Measurements from ENCODE around the gene GRIA1. TPM values are rescaled to one million over a fixed set of nuclear protein-coding genes. Genes with fewer than 3 reads are reported as not detected.
A peak's percentile ranks its signal among the peaks of the same experiment; 100 is the strongest.

The GRIA1 gene
- total RNA-seq, 1 donor, result 1.1 TPM

DNA sequence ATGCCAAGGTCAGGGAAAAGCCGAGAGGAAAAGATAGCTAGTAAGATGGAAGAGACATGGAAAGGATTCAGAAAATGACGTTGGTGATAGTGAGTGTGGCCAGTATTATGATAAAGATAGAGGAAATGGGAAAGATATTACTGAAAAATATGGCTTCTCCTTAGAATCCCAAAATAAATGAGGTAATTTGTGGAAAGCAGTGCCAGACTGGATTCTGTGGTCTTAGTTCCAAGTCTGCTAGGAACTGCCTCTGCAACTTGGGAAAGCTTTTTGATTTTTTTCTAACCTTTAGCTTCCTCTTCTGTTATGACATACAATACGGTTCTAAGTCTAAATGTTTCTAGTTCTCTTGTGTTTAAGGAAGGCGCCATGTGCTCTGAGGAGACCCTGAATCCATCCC is 54.2 kb downstream of the GRIA1 start:
- Histone ChIP-seq H3K36me3 (ENCODE audit: insufficient read depth, low read length) (no peaks in the 10 kb centered on the region), H3K27ac (ENCODE audit: low read depth, low read length) (no peak overlapping the region), H3K79me2 (ENCODE audit: insufficient read depth, low read length) (no peaks in the 10 kb centered on the region), H3K27me3 (ENCODE audit: insufficient read depth, low read length) (no peaks in the 10 kb centered on the region), H3K4me3 (ENCODE audit: insufficient read depth, low read length) (no peak overlapping the region), H3K9me3 (ENCODE audit: low read depth, low read length) (no peaks in the 10 kb centered on the region), H3K4me1 (ENCODE audit: insufficient read depth, low read length) (no peaks in the 10 kb centered on the region), H3K4me2 (ENCODE audit: insufficient read depth, low read length) (no peak overlapping the region), H4K20me1 (ENCODE audit: insufficient read depth, low read length) (no peaks in the 10 kb centered on the region), H2AFZ (ENCODE audit: low read length) (no peak overlapping the region)
- TF ChIP-seq, protein P1, sequence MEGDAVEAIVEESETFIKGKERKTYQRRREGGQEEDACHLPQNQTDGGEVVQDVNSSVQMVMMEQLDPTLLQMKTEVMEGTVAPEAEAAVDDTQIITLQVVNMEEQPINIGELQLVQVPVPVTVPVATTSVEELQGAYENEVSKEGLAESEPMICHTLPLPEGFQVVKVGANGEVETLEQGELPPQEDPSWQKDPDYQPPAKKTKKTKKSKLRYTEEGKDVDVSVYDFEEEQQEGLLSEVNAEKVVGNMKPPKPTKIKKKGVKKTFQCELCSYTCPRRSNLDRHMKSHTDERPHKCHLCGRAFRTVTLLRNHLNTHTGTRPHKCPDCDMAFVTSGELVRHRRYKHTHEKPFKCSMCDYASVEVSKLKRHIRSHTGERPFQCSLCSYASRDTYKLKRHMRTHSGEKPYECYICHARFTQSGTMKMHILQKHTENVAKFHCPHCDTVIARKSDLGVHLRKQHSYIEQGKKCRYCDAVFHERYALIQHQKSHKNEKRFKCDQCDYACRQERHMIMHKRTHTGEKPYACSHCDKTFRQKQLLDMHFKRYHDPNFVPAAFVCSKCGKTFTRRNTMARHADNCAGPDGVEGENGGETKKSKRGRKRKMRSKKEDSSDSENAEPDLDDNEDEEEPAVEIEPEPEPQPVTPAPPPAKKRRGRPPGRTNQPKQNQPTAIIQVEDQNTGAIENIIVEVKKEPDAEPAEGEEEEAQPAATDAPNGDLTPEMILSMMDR (IDR thresholded peaks at IDR 0.05; ENCODE audit: extremely low read depth, low read depth, low read length), result no peak
- no peak for DNase-seq (ENCODE audit: insufficient read length, low spot score, missing footprints)

DNA sequence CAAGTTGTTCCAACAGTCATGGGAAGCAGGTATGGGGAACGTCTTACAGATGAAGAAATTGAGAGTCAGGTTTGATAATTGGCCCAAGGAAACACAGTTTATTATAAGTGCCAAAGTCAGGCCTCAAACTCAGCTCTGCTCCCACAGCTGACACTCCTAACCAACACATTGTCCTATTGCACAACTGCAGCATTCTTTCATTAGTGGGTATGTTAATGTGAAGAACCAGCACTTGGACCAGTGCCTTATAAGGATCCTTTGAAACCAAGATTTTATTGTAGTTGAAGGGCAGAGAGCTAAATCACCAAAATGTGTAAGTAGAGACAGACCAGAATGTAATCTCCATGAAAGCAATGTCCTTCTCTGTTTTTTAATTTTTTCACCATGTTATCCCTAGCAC is 56.1 kb downstream of the GRIA1 start:
- Histone ChIP-seq H3K4me3 (ENCODE audit: insufficient read depth, low read length) (no peak overlapping the region), H3K79me2 (ENCODE audit: insufficient read depth, low read length) (no peaks in the 10 kb centered on the region), H3K4me2 (ENCODE audit: insufficient read depth, low read length) (no peak overlapping the region), H2AFZ (ENCODE audit: low read length) (no peak overlapping the region), H3K4me1 (ENCODE audit: insufficient read depth, low read length) (peaks cover 12% of the 10 kb centered on the region), H3K9me3 (ENCODE audit: low read depth, low read length) (no peaks in the 10 kb centered on the region), H4K20me1 (ENCODE audit: insufficient read depth, low read length) (no peaks in the 10 kb centered on the region), H3K36me3 (ENCODE audit: insufficient read depth, low read length) (no peaks in the 10 kb centered on the region), H3K27ac (ENCODE audit: low read depth, low read length) (no peak overlapping the region), H3K27me3 (ENCODE audit: insufficient read depth, low read length) (no peaks in the 10 kb centered on the region)
- DNase-seq (ENCODE audit: insufficient read length, low spot score, missing footprints), result no peak
- TF ChIP-seq, protein P1 (IDR thresholded peaks at IDR 0.05; ENCODE audit: extremely low read depth, low read depth, low read length), result no peak

DNA sequence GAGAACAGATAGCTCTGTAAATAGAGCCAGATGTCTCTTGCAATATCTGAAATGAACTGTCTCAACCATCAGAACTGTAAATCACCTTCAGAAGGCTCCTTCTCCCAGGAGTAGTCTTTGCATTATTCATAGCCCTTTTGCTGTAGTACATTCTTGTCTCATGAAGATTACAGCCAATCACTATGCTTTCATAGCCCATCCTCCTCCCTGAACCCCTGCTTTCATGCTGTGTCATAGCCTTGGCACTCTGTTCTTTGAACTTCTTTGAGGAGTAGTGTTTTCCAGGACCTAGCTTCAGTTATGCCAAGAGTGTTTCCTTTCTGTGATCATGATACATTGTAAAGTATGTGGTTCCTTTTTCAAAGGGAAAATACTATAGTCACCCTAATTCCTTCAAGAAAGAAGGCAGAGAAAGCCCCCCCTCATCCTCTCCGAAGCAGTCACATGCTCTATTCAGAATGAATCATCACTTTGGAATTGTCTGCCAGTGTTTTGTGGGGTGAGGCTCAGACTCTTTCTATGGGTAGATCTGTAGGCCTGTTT is 61.1 kb downstream of the GRIA1 start:
- TF ChIP-seq, protein P1 (IDR thresholded peaks at IDR 0.05; ENCODE audit: extremely low read depth, low read depth, low read length), result no peak
- peak overlapping the region; percentile 28 for H2AFZ ChIP-seq (ENCODE audit: low read length)
- H3K36me3 ChIP-seq (ENCODE audit: insufficient read depth, low read length), result no peaks in the 10 kb centered on the region
- H3K27ac ChIP-seq (ENCODE audit: low read depth, low read length), result peak overlapping the region; percentile 87
- H3K79me2 ChIP-seq (ENCODE audit: insufficient read depth, low read length), result no peaks in the 10 kb centered on the region
- peaks cover 28% of the 10 kb centered on the region for H3K4me1 ChIP-seq (ENCODE audit: insufficient read depth, low read length)
- no peaks in the 10 kb centered on the region for H3K9me3 ChIP-seq (ENCODE audit: low read depth, low read length)
- peak overlapping the region; percentile 8 for H3K4me3 ChIP-seq (ENCODE audit: insufficient read depth, low read length)
- H3K4me2 ChIP-seq (ENCODE audit: insufficient read depth, low read length), result peak overlapping the region; percentile 61
- no peaks in the 10 kb centered on the region for H3K27me3 ChIP-seq (ENCODE audit: insufficient read depth, low read length)
- peak; percentile 80 for DNase-seq (ENCODE audit: insufficient read length, low spot score, missing footprints)
- no peaks in the 10 kb centered on the region for H4K20me1 ChIP-seq (ENCODE audit: insufficient read depth, low read length)

DNA sequence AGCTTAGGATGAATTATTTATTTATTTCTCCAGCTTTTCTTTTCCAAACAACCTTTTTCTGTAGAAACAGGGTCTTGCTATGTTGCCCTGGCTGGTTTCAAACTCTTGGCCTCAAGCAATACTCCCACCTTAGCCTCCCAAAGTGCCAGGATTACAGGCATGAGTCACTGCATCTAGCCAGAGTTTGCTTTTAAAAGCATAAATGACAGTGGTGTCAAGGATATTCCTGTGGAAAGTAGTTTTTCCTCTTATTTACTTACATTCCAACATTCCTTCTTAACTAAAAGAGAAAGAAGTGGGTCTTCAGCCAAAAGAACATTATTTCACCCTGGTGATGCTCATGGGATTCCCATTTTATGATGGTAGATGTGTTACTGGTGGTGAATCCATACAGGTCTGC is 62.4 kb downstream of the GRIA1 start:
- Histone ChIP-seq H3K27me3 (ENCODE audit: insufficient read depth, low read length) (no peaks in the 10 kb centered on the region), H4K20me1 (ENCODE audit: insufficient read depth, low read length) (no peaks in the 10 kb centered on the region), H3K4me1 (ENCODE audit: insufficient read depth, low read length) (peaks cover 28% of the 10 kb centered on the region), H3K36me3 (ENCODE audit: insufficient read depth, low read length) (no peaks in the 10 kb centered on the region), H3K4me2 (ENCODE audit: insufficient read depth, low read length) (peak overlapping the region; percentile 61), H3K27ac (ENCODE audit: low read depth, low read length) (peak overlapping the region; percentile 87), H2AFZ (ENCODE audit: low read length) (no peak overlapping the region), H3K9me3 (ENCODE audit: low read depth, low read length) (no peaks in the 10 kb centered on the region), H3K4me3 (ENCODE audit: insufficient read depth, low read length) (no peak overlapping the region), H3K79me2 (ENCODE audit: insufficient read depth, low read length) (no peaks in the 10 kb centered on the region)
- TF ChIP-seq, protein P1 (IDR thresholded peaks at IDR 0.05; ENCODE audit: extremely low read depth, low read depth, low read length), result no peak
- DNase-seq (ENCODE audit: insufficient read length, low spot score, missing footprints), result no peak

All from osteoblast (primary cell).